Kidney (tissue), 14 donors: ENCODE measurements around the gene GLS. TPM values are rescaled to one million over a fixed set of nuclear protein-coding genes. Genes with fewer than 3 reads are reported as not detected.
"Not testable (repeated sequence)": the region's sequence is repeated elsewhere in the genome, so short reads cannot be mapped to it uniquely, and the experiment has no call there.

ENCODE experiments used
- DNase-seq, 5 donors: peaks; one replicate each; pipeline ENCODE4 v3.0.0-alpha.2; 2013 to 2020
- FAIRE-seq: peaks from 2 replicates; lab custom pipeline; 2012; peaks lifted over from hg19 to GRCh38; lab: Jason Lieb, UNC
- H3K27ac ChIP-seq, 2 donors: one replicate each; pipeline ENCODE4 v1.7.0; 2013; ENCODE audit warnings: low read depth in 2 of 2, low read length in 2 of 2, inconsistent platforms in 1 of 2
- H3K27me3 ChIP-seq: one replicate; pipeline ENCODE4 v1.7.1; 2013; ENCODE audit warnings: low read length, inconsistent platforms; ENCODE audit not compliant: control insufficient read depth, insufficient read depth
- H3K36me3 ChIP-seq, 3 donors: one replicate each; pipeline versions ENCODE4 v1.7.0 to v1.7.1; 2013; ENCODE audit warnings: low read length in 3 of 3, control low read depth in 1 of 3, inconsistent platforms in 1 of 3; ENCODE audit not compliant: insufficient read depth in 3 of 3, control insufficient read depth in 2 of 3
- H3K4me1 ChIP-seq, 3 donors: one replicate each; pipeline versions ENCODE4 v1.7.0 to v1.7.1; 2013; ENCODE audit warnings: low read length in 3 of 3, inconsistent platforms in 1 of 3, low read depth in 1 of 3; ENCODE audit not compliant: control insufficient read depth in 2 of 3, insufficient read depth in 2 of 3
- H3K4me3 ChIP-seq, 3 donors: one replicate each; pipeline versions ENCODE4 v1.7.0 to v1.8.1; 2013; ENCODE audit warnings: low read length in 3 of 3, control low read depth in 1 of 3, inconsistent platforms in 1 of 3
- H3K9ac ChIP-seq, 3 donors: one replicate each; pipeline versions ENCODE4 v1.7.0 to v1.7.1; 2013; ENCODE audit warnings: low read length in 3 of 3, control low read depth in 1 of 3, inconsistent platforms in 1 of 3
- H3K9me3 ChIP-seq, 3 donors: one replicate each; pipeline versions ENCODE4 v1.7.0 to v1.7.1; 2013; ENCODE audit warnings: low read length in 3 of 3, control low read depth in 1 of 3, inconsistent platforms in 1 of 3; ENCODE audit not compliant: control insufficient read depth in 2 of 3, insufficient read depth in 1 of 3
- CTCF ChIP-seq: IDR thresholded peaks from 3 replicates; pipeline ENCODE4 v1.5.1; 2012; ENCODE audit warnings: mild to moderate bottlenecking, moderate library complexity, borderline replicate concordance; ENCODE audit not compliant: insufficient read depth; ENCODE audit errors: extremely low read depth
- intact Hi-C: fragments of 100-400 bp; cut with DNase I; formaldehyde crosslinking; loops from one replicate; pipeline ENCODE4 v1.11.1; 2022
- polyA plus RNA-seq: library from polyadenylated mRNA; stranded (reverse); fragments of 350-450 nt; fragmentation: Illumina TruSeq; extraction: RNeasy Lipid Tissue Mini Kit (QIAGEN cat#74804); gene quantifications from one replicate; pipeline ENCODE4 v1.2.3, GENCODE V29; 2014; ENCODE audit warnings: low read depth, low replicate concordance; ENCODE audit not compliant: insufficient read depth
- total RNA-seq: library from RNA; stranded (reverse); fragmentation: NEBNext Ultra II Directional; extraction: Animal tissue kit (Norgen Biotek cat#: 25700); gene quantifications from one replicate; pipeline ENCODE4 v1.2.1, GENCODE V29; 2021
- donor health status: control.
- donor health status: control.
- donor health status: control.
- donor health status: control.
- donor health status: control.
- donor health status: DM: yes; HTN: yes; CAD: no.
- donor health status: Normal renal cell carcinoma (clear cell type).

The GLS gene
- total and polyA plus RNA-seq, 2 donors from 2014 or later, result 196 to 230 TPM

DNA sequence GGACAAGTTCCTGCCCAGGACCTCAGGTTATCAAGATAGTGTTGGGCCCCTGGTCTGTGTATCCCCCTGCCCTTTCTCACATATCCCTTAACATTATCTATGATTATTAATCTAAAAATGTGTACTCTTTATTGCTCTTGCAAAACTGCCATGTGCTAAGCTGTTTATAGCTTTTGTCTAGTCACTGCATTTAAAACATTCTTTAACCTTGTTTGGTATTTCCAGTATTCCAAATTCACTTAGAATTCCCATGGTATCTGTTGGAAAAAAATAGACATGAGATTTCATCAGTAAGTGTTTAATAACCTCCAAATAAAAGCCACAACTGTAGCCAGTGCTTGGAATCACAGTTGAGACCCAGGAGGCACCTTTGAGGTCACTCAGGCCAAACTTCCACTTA is 16.2 kb upstream of the GLS start:
- Histone ChIP-seq H3K4me1 (peaks cover 0 to 11% (median 7%) of the 10 kb centered on the region in 3 donors), H3K27ac (peak overlapping the region in 1 of 2 donors; percentile 30), H3K4me3 (no peak overlapping the region), H3K9me3 (no peaks in the 10 kb centered on the region), H3K36me3 (no peaks in the 10 kb centered on the region), H3K27me3 (no peaks in the 10 kb centered on the region), H3K9ac (no peak overlapping the region)
- no peak for TF ChIP-seq CTCF
- intact Hi-C loops, result no loop called here
- DNase-seq (no peak), FAIRE-seq (no peak)

- H3K27me3 ChIP-seq, result no peaks in the 10 kb centered on the region
- no peak for TF ChIP-seq CTCF
- intact Hi-C loops, result no loop called here
- H3K9me3 ChIP-seq, result no peaks in the 10 kb centered on the region
- H3K4me1 ChIP-seq, result peaks cover 0 to 5% (median 4%) of the 10 kb centered on the region in 3 donors
- H3K4me3 ChIP-seq, result no peak overlapping the region
- H3K36me3 ChIP-seq, result no peaks in the 10 kb centered on the region
- FAIRE-seq (no peak), DNase-seq (peak in 2 of 5 donors; percentile 37 to 46)
- no peak overlapping the region for H3K27ac ChIP-seq
- H3K9ac ChIP-seq, result no peak overlapping the region
Observed at GRCh38 chr2:190867212-190867611, 13.4 kb upstream of the GLS start.

GRCh38 chr2:190867832-190868231 is 12.8 kb upstream of the GLS start:
- FAIRE-seq, result no peak
- Histone ChIP-seq H3K9ac (no peak overlapping the region), H3K27ac (no peak overlapping the region), H3K36me3 (no peaks in the 10 kb centered on the region), H3K4me1 (peaks cover 0 to 5% (median 4%) of the 10 kb centered on the region in 3 donors), H3K4me3 (no peak overlapping the region), H3K27me3 (no peaks in the 10 kb centered on the region), H3K9me3 (no peaks in the 10 kb centered on the region)
- DNase-seq, result no peak
- no peak for TF ChIP-seq CTCF
- intact Hi-C loops, result no loop called here

DNA sequence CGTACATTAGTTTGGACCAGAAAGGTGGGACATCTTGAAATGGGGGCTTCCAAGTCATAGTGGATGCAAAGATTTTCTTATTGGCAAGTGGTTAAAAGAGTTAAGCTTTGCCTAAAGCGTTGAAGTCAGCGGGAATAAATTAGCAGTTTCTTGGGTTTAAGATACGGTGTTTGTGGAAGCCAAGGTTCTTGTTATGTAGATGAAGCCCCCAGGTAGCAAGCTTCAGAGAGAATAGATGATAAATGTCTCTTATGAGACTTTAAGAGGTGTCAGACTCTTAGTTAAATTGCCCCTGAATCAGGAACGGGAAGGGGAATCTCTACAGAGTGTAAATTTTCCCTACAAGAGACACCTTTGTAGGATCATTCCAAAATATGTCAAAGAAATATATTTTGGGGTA is 10.9 kb upstream of the GLS start:
- TF ChIP-seq CTCF, result no peak
- Histone ChIP-seq H3K4me1 (no peaks in the 10 kb centered on the region), H3K36me3 (no peaks in the 10 kb centered on the region), H3K4me3 (no peak overlapping the region), H3K9me3 (no peaks in the 10 kb centered on the region), H3K27ac (no peak overlapping the region), H3K9ac (no peak overlapping the region), H3K27me3 (no peaks in the 10 kb centered on the region)
- intact Hi-C loops, result no loop called here
- no peak for DNase-seq
- no peak for FAIRE-seq

GRCh38 chr2:190873451-190873850 is 7.2 kb upstream of the GLS start:
- H3K4me3 ChIP-seq, FAIRE-seq, H3K9me3 ChIP-seq, intact Hi-C loops, H3K27me3 ChIP-seq, H3K27ac ChIP-seq, H3K9ac ChIP-seq, H3K4me1 ChIP-seq, DNase-seq, H3K36me3 ChIP-seq: not testable (repeated sequence)
